Stimulated activated CD4-positive, alpha-beta T cell treated with anti-CD3 and anti-CD28 coated beads, Interleukin-2, amount 100 ng/mL, for 48 hours (primary cell): ENCODE measurements around the gene MTMR8.

ENCODE experiments used
- DNase-seq, 2 donors: peaks; one replicate each; pipeline ENCODE4 v3.0.0-alpha.2; 2020

The MTMR8 gene

GRCh38 chrX:64306712-64307111, 88.5 kb downstream of the MTMR8 start:
- DNase-seq, result no peak

GRCh38 chrX:64291123-64291522, 104.1 kb downstream of the MTMR8 start:
- no peak for DNase-seq

DNA sequence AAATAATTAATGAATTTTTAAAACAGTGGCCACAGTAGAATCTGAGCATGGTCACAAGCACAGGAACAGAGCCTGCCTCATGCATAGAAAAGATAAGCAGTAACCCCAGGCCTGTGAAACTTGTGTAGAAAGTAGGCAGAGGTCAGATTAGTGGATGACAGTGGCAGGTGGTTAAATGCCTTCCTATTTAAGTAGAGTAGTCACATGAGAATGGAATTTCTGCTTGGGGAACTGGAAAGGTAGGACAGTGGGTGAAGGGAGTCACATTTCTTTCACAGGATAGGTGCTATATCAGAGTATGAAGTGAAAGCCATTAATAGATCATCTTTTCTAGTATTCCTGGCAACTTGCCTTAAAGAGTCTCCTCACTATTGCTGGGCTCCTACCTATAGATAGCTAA, 130.0 kb downstream of the MTMR8 start:
- no peak for DNase-seq

DNA sequence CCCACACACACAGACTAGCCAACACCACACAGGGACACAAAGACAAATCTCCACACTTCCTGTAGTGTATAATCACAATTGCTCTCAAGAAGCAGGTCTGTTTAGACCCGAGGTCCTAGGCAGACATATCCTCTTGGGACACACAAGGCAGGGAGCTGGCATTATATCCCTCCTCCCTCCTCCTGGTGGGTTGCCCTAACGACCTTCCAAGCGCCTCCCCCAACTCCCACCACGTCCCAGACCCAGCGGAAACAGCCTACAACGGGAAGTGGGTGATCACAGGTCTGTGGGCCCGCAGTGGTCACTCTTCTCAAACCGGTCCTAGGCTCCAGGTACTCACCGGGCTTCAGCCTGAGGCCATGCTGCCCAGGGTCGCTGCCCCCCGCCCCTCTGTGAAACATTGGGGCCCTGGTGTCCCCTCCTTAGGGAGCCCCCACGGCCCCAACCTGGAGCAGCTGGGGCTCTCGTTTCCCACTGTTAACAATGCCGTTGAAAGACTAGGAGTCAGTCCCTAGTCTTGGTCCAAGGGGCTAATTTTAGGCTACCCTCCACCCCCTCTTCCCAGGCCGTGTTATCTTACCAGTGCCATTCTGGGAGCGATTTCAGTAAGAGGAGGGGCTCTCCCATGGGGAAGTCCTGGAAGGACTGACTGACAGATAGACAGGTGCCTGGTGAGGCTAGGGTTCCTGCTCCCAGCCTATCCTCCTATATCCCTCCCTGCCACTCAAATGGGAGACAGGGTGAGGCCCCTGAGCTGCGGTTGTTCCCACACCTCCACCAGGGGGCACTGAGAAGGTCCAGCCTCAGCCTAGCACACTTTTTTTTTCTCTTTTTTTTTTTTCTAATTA, 164.9 kb downstream of the MTMR8 start, which contains the start of gene ASB12:
Gene ASB12 (minus strand): TSS at position 485 of the 848 bp plus-strand sequence. CDS start 4,957 bp downstream, outside the sequence.
- no peak for DNase-seq

DNA sequence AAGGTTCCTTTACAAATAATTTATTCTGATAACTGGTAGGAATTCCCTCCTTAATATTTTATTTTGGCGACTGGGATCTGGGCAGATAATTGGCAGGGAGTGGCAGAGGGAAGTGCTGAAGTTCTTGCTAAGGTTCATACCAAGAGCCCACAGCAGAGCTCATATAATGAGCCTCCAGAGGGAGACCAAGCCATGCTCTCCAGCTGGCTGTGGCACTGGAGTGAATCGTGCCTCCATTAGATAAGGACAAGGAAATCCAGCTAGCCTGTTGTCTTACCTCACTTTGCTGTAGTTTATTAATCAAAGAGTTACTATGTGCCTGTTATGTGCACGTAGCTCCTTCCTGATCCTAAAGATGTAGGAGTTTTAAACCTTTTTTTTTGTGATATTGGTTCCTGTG, 166.1 kb downstream of the MTMR8 start:
- DNase-seq, result no peak
